Stimulated activated CD8-positive, alpha-beta memory T cell treated with anti-CD3 and anti-CD28 coated beads, Interleukin-12 subunit alpha, Interleukin-12 subunit beta, amount 100 ng/mL, for 24 hours (primary cell): ENCODE results near the gene PIEZO1.
"Not testable (repeated sequence)": the region's sequence is repeated elsewhere in the genome, so short reads cannot be mapped to it uniquely, and the experiment has no call there.

Experiments used
- DNase-seq: peaks from one replicate; pipeline ENCODE4 v3.0.0-alpha.2; 2020; ENCODE audit errors: extremely low read depth

Gene PIEZO1

DNA sequence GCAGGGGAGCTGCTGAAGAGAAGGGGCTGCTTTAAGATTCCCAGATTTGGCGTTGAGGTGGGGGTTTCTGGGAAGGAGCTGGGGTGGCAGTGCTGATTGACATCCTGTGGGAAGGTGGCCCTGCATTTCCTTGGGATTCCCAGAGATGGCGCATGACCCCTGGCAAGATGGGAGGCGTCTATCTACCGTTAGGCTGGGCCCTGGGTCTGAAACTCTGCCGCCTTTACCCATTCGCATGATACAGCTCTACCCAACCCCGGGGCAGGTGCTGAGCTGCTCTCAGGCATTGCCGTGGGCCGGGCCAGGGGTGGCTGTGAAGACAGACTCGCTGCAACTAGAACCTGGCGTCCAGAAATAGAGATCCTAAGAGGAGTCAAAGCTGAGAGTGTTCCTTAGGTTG is 112.2 kb downstream of the PIEZO1 start:
- DNase-seq, result no peak

DNA sequence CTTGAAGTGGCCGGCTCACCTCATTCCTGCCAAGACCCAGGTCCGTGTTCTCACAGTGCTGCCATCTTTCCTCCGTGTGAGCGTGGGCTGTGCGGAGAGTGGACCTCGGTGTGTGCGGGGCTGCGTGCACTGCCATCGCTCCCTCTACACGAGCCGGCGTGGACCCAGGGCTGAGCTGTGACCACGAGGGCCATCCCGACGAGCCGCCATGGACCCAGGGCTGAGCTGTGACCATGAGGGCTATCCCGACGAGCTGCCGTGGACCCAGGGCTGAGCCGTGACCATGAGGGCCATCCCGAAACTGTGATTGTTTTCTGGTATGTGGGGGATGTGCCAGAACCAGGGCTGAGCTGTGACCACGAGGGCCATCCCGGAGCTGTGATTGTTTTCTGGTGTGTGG is 113.2 kb downstream of the PIEZO1 start:
- no peak for DNase-seq

DNA sequence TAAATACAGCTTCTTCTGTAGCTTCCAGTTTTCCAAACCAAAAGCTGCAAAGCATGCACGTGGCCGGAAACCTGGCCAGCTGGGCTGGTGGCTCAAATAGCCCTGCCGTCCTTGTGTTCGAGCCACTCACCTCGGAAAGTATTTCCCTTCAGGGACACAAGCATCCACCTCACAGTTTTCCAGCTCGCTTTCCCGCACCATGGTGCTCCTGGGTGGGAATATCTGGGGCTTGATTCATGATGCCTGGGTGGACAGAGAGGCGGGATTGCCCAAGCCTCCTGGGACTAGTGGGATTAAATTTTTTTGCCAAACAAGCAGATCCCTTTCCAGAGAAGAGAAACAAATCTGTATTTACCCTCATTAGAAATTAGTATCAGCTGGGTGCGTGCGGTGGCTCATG is 115.0 kb downstream of the PIEZO1 start:
- no peak for DNase-seq

DNA sequence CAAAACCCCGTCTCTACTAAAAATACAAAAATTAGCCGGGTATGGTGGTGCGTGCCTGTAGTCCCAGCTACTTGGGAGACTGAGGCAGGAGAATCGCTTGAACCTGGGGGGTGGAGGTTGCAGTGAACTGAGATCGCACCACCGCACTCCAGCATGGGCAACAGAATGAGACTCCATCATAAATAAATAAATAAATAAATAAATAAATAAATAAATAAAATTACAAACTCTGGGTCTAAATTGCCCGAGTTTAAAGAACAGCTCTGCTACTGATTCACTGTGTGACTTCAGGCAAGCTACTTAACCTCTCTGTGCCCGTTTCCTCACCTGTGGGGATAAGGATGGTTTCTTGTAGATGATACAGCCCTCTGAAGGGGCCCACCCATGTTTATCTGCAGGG is 115.5 kb downstream of the PIEZO1 start:
- not testable (repeated sequence) for DNase-seq

DNA sequence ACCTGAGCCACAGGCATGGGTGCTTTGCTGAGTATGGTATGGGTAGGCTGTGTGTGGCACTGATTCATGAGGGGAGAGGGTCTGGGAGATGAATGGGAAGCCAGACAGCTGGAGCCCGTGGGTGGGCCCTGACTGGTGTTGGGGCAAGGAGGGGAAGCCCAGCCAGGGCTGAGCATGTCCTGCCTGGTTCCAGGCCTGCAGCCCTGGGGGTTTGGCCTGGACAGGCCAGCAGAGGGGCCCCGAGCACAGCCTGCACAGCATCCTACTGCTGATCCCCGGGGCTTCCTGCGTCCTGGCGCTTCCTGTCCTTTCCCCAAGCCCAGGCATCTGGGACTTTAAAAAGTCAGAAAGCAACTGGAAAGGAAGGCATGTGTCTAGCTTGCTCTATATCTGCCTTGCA is 117.6 kb downstream of the PIEZO1 start:
- no peak for DNase-seq

DNA sequence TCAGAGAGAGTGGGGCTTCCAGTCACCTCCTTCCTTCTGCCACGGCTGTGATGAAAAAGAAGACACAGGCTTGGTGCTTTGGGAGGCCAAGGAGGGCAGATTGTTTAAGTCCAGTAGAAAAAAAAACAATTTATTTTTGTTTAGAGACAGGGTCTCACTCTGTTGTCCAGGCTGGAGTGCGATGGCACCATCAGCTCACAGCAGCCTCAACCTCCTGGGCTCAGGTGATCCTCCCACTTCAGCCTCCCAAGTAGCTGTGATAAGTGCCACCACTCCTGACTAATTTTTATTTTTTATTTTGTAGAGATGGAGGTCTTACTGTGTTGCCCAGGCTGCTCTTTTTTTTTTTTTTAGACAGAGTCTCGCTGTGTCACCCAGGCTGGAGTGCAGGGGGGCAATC is 119.5 kb downstream of the PIEZO1 start:
- no peak for DNase-seq
